ENCODE measurements around the gene ANOS1.

DNA sequence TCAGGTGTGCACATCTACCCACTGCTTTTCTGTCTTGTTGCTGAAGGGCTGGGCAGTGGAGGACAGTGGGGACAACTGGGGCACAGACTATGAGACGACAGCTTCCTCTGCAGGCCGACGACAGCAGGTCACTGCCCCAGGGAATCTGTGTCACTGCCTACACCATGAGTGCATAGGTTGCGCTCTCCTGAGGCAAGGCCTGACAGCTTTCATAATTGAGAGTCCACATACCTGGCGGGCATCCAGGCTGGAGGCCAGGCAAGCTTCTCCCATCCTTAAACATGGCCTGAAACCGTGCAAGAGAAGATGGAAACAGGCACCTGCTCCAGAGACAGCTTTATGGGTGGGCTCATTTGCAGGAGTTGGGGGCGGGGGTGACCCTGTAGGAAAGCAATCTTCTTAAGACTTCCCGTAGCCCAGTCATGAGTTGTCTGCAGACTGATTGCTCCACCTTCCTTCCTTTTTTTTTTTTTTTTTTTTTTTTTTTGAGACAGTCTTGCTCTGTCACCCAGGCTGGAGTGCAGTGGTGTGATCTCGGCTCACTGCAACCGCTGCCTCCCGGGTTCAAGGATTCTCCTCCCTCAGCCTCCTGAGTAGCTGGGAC lies 2.9 kb downstream of the ANOS1 start:
- TF ChIP-seq, protein P1, sequence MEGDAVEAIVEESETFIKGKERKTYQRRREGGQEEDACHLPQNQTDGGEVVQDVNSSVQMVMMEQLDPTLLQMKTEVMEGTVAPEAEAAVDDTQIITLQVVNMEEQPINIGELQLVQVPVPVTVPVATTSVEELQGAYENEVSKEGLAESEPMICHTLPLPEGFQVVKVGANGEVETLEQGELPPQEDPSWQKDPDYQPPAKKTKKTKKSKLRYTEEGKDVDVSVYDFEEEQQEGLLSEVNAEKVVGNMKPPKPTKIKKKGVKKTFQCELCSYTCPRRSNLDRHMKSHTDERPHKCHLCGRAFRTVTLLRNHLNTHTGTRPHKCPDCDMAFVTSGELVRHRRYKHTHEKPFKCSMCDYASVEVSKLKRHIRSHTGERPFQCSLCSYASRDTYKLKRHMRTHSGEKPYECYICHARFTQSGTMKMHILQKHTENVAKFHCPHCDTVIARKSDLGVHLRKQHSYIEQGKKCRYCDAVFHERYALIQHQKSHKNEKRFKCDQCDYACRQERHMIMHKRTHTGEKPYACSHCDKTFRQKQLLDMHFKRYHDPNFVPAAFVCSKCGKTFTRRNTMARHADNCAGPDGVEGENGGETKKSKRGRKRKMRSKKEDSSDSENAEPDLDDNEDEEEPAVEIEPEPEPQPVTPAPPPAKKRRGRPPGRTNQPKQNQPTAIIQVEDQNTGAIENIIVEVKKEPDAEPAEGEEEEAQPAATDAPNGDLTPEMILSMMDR (IDR thresholded peaks at IDR 0.05; ENCODE audit: low read length), result no peak
- no peak for TF ChIP-seq EZH2 (optimal IDR thresholded peaks at IDR 0.05; ENCODE audit: low read depth, low read length)
- TF ChIP-seq EZH2phosphoT487 (IDR thresholded peaks at IDR 0.05; ENCODE audit: low read length), result no peak
